ENCODE results near the gene CEP128. TPM values are rescaled to one million over a fixed set of nuclear protein-coding genes. Genes with fewer than 3 reads are reported as not detected.

CEP128 gene
- polyA plus RNA-seq, 1 donor (not counting 4 experiments of a cell fraction or from before 2014, with no cell fraction given): 2.6 TPM

GRCh38 chr14:80695869-80696268 lies 245.7 kb downstream of the CEP128 start:
- Histone ChIP-seq H3K79me2 (ENCODE audit: control insufficient read depth, insufficient read depth, low read length) (no peaks in the 10 kb centered on the region), H4K20me1 (ENCODE audit: control insufficient read depth, extremely low read depth, insufficient read depth, low read length) (no peaks in the 10 kb centered on the region), H3K9me1 (ENCODE audit: control insufficient read depth, extremely low read depth, insufficient read depth, low read length) (no peaks in the 10 kb centered on the region), H3K4me1 (ENCODE audit: control insufficient read depth, extremely low read depth, insufficient read depth, low read length) (no peaks in the 10 kb centered on the region), H3K36me3 (ENCODE audit: control insufficient read depth in 2 of 2, extremely low read depth in 1 of 2, insufficient read depth in 2 of 2, low read length in 2 of 2) (no peaks in the 10 kb centered on the region), H3K4me3 (ENCODE audit: control insufficient read depth in 2 of 3, extremely low read depth in 1 of 3, insufficient read depth in 2 of 3, low read depth in 1 of 3, low read length in 3 of 3) (no peak overlapping the region), H3K9ac (ENCODE audit: control insufficient read depth, extremely low read depth, insufficient read depth, low read length) (no peak overlapping the region), H3K4me2 (ENCODE audit: control insufficient read depth, extremely low read depth, insufficient read depth, low read depth, low read length) (no peak overlapping the region), H2AFZ (ENCODE audit: control insufficient read depth, low read length) (no peak overlapping the region), H3K27ac (ENCODE audit: control insufficient read depth, insufficient read depth, low read length) (no peak overlapping the region), H3K9me3 (ENCODE audit: control insufficient read depth, low read depth, low read length) (no peaks in the 10 kb centered on the region), H3K27me3 (ENCODE audit: control insufficient read depth, extremely low read depth, insufficient read depth, low read length) (no peaks in the 10 kb centered on the region)
- FAIRE-seq: no peak
- DNase-seq (ENCODE audit: low read depth, low spot score): no peak
- TF ChIP-seq CTCF (optimal IDR thresholded peaks at IDR 0.05 in 1 of 3, IDR thresholded peaks at IDR 0.05 in 1 of 3, conservative IDR thresholded peaks at IDR 0.05 in 1 of 3; ENCODE audit: extremely low read depth in 1 of 3, insufficient read depth in 2 of 3, low read length in 3 of 3) (no peak), EZH2 (IDR thresholded peaks at IDR 0.05; ENCODE audit: low read length) (no peak)
- dilution Hi-C loops (cut with MboI; ENCODE audit: extremely low pct_ligation_motif_present, low sequenced_read_pairs): no loop called here

GRCh38 chr14:80692903-80693302 lies 248.6 kb downstream of the CEP128 start:
- Histone ChIP-seq H3K27me3 (ENCODE audit: control insufficient read depth, extremely low read depth, insufficient read depth, low read length) (no peaks in the 10 kb centered on the region), H3K36me3 (ENCODE audit: control insufficient read depth in 2 of 2, extremely low read depth in 1 of 2, insufficient read depth in 2 of 2, low read length in 2 of 2) (no peaks in the 10 kb centered on the region), H3K9me3 (ENCODE audit: control insufficient read depth, low read depth, low read length) (no peaks in the 10 kb centered on the region), H3K9me1 (ENCODE audit: control insufficient read depth, extremely low read depth, insufficient read depth, low read length) (no peaks in the 10 kb centered on the region), H3K27ac (ENCODE audit: control insufficient read depth, insufficient read depth, low read length) (no peak overlapping the region), H4K20me1 (ENCODE audit: control insufficient read depth, extremely low read depth, insufficient read depth, low read length) (no peaks in the 10 kb centered on the region), H3K79me2 (ENCODE audit: control insufficient read depth, insufficient read depth, low read length) (no peaks in the 10 kb centered on the region), H3K4me2 (ENCODE audit: control insufficient read depth, extremely low read depth, insufficient read depth, low read depth, low read length) (no peak overlapping the region), H3K4me1 (ENCODE audit: control insufficient read depth, extremely low read depth, insufficient read depth, low read length) (no peaks in the 10 kb centered on the region), H3K4me3 (ENCODE audit: control insufficient read depth in 2 of 3, extremely low read depth in 1 of 3, insufficient read depth in 2 of 3, low read depth in 1 of 3, low read length in 3 of 3) (no peak overlapping the region), H2AFZ (ENCODE audit: control insufficient read depth, low read length) (no peak overlapping the region), H3K9ac (ENCODE audit: control insufficient read depth, extremely low read depth, insufficient read depth, low read length) (no peak overlapping the region)
- TF ChIP-seq EZH2 (IDR thresholded peaks at IDR 0.05; ENCODE audit: low read length): no peak
- no peak for TF ChIP-seq CTCF (optimal IDR thresholded peaks at IDR 0.05 in 1 of 3, IDR thresholded peaks at IDR 0.05 in 1 of 3, conservative IDR thresholded peaks at IDR 0.05 in 1 of 3; ENCODE audit: extremely low read depth in 1 of 3, insufficient read depth in 2 of 3, low read length in 3 of 3)
- dilution Hi-C loops (cut with MboI; ENCODE audit: extremely low pct_ligation_motif_present, low sequenced_read_pairs): no loop called here
- FAIRE-seq: peak; percentile 23
- DNase-seq (ENCODE audit: low read depth, low spot score): no peak
